Skin epidermis (tissue), 12 donors: ENCODE measurements around the gene ADAMTS13.

Source experiments
- H3K27ac ChIP-seq, 21 experiments: fragments of 200-600 bp; sonication (generic) in 11 of 21; one replicate each; pipeline ENCODE4 v1.5.0; 2020; ENCODE audit warnings: mild to moderate bottlenecking in 3 of 21, inconsistent platforms in 2 of 21, moderate library complexity in 2 of 21
- H3K4me3 ChIP-seq, 7 experiments: fragments of 200-600 bp; sonication (generic) in 2 of 7; one replicate each; pipeline ENCODE4 v1.5.0; 2020; ENCODE audit warnings: inconsistent platforms in 2 of 7, mild to moderate bottlenecking in 2 of 7, moderate library complexity in 1 of 7

Gene ADAMTS13

GRCh38 chr9:133465984-133466383, 43.8 kb downstream of the ADAMTS13 start:
- Histone ChIP-seq H3K27ac (no peak overlapping the region), H3K4me3 (no peak overlapping the region)

GRCh38 chr9:133467101-133467500, 44.9 kb downstream of the ADAMTS13 start:
- Histone ChIP-seq H3K27ac (no peak overlapping the region), H3K4me3 (no peak overlapping the region)

- Histone ChIP-seq H3K4me3 (no peak overlapping the region), H3K27ac (no peak overlapping the region)
Measured at GRCh38 chr9:133468374-133468773, 46.2 kb downstream of the ADAMTS13 start.

GRCh38 chr9:133468777-133469421, 46.7 kb downstream of the ADAMTS13 start:
- Histone ChIP-seq H3K27ac (no peak overlapping the region), H3K4me3 (no peak overlapping the region)

- Histone ChIP-seq H3K4me3 (no peak overlapping the region), H3K27ac (no peak overlapping the region)
Measured at GRCh38 chr9:133470427-133470924, 48.3 kb downstream of the ADAMTS13 start.

- no peak overlapping the region for H3K27ac ChIP-seq
- H3K4me3 ChIP-seq, result no peak overlapping the region
Measured at GRCh38 chr9:133470988-133471387, 48.8 kb downstream of the ADAMTS13 start.

- no peak overlapping the region for H3K4me3 ChIP-seq
- no peak overlapping the region for H3K27ac ChIP-seq
Measured at GRCh38 chr9:133471551-133472276, 49.5 kb downstream of the ADAMTS13 start.

GRCh38 chr9:133472277-133472645, 50.1 kb downstream of the ADAMTS13 start:
- Histone ChIP-seq H3K27ac (no peak overlapping the region), H3K4me3 (no peak overlapping the region)

GRCh38 chr9:133472753-133473378, 50.7 kb downstream of the ADAMTS13 start:
- Histone ChIP-seq H3K4me3 (no peak overlapping the region), H3K27ac (peak overlapping the region in 1 of 21 experiments; percentile 21)

GRCh38 chr9:133473743-133474142, 51.6 kb downstream of the ADAMTS13 start:
- Histone ChIP-seq H3K4me3 (no peak overlapping the region), H3K27ac (no peak overlapping the region)

GRCh38 chr9:133474215-133474614, 52.0 kb downstream of the ADAMTS13 start:
- no peak overlapping the region for H3K27ac ChIP-seq
- no peak overlapping the region for H3K4me3 ChIP-seq

GRCh38 chr9:133474853-133475252, 52.7 kb downstream of the ADAMTS13 start:
- Histone ChIP-seq H3K27ac (no peak overlapping the region), H3K4me3 (no peak overlapping the region)

GRCh38 chr9:133475292-133476012, 53.3 kb downstream of the ADAMTS13 start:
- Histone ChIP-seq H3K27ac (no peak overlapping the region), H3K4me3 (no peak overlapping the region)

GRCh38 chr9:133476036-133476931, 54.1 kb downstream of the ADAMTS13 start:
- Histone ChIP-seq H3K4me3 (no peak overlapping the region), H3K27ac (no peak overlapping the region)

- H3K4me3 ChIP-seq, result no peak overlapping the region
- no peak overlapping the region for H3K27ac ChIP-seq
Measured at GRCh38 chr9:133476941-133477340, 54.8 kb downstream of the ADAMTS13 start.

GRCh38 chr9:133477461-133477860, 55.3 kb downstream of the ADAMTS13 start:
- Histone ChIP-seq H3K27ac (no peak overlapping the region), H3K4me3 (no peak overlapping the region)

- peak overlapping the region in 16 of 21 experiments; percentile 1 to 79 (median 62) for H3K27ac ChIP-seq
- peak overlapping the region; percentile 37 to 53 (median 45) for H3K4me3 ChIP-seq
Measured at GRCh38 chr9:133477992-133478850, 56.1 kb downstream of the ADAMTS13 start.
